Breast epithelium (tissue), 4 donors: ENCODE results near the gene ELK4. TPM values are rescaled to one million over a fixed set of nuclear protein-coding genes. Genes with fewer than 3 reads are reported as not detected.

ENCODE experiments used
- DNase-seq, 2 donors: peaks; one replicate each; pipeline ENCODE4 v3.0.0-alpha.2; 2019; ENCODE audit warnings: low spot score in 2 of 2
- H3K27ac ChIP-seq, 2 donors: fragments of 200-600 bp; sonication (generic) in 1 of 2; one replicate each; pipeline ENCODE4 v1.5.1; 2016 to 2019; ENCODE audit warnings: mild to moderate bottlenecking in 1 of 2
- H3K27me3 ChIP-seq, 2 donors: fragments of 200-600 bp; sonication (generic) in 1 of 2; one replicate each; pipeline versions ENCODE4 v1.5.1 to v1.6.0; 2017 to 2019; ENCODE audit warnings: control low read depth in 1 of 2, mild to moderate bottlenecking in 1 of 2
- H3K36me3 ChIP-seq: fragments of 200-600 bp; one replicate; pipeline ENCODE4 v1.5.1; 2019
- H3K4me1 ChIP-seq, 2 donors: fragments of 200-600 bp; sonication (generic); one replicate each; pipeline ENCODE4 v1.5.1; 2016 to 2019; ENCODE audit warnings: control low read depth in 1 of 2
- H3K4me3 ChIP-seq, 3 donors: fragments of 200-600 bp; sonication (generic); 1 replicate in 2 of 3; 2 replicates in 1 of 3; pipeline ENCODE4 v1.5.1; 2016 to 2019; ENCODE audit warnings: mild to moderate bottlenecking in 3 of 3, moderate library complexity in 2 of 3
- H3K9me3 ChIP-seq, 2 donors: fragments of 200-600 bp; sonication (generic) in 1 of 2; one replicate each; pipeline ENCODE4 v1.5.1; 2016 to 2019; ENCODE audit warnings: control low read depth in 1 of 2
- POLR2A ChIP-seq: fragments of 450-650 bp; IDR thresholded peaks from one replicate; pipeline ENCODE4 v1.6.1; 2016; ENCODE audit warnings: antibody characterized with exemption, mild to moderate bottlenecking, moderate library complexity
- POLR2AphosphoS5 ChIP-seq, 3 donors: sonication (generic); formaldehyde crosslinking; IDR thresholded peaks; one replicate each; pipeline ENCODE4 v1.6.1; 2017; ENCODE audit warnings: antibody characterized with exemption in 3 of 3
- intact Hi-C: fragments of 100-400 bp; cut with DNase I; formaldehyde crosslinking; loops from one replicate; pipeline ENCODE4 v1.15.1; 2023; ENCODE audit warnings: low total_unique reads
- total RNA-seq, 3 donors: library from RNA; depleted of rRNA; stranded (reverse); fragments of >200 nt; gene quantifications; one replicate each; pipeline ENCODE4 v1.1.0, GENCODE V29; 2016
- TF ChIP-seq, protein P1 (sequence below), 3 donors: fragments of 450-650 bp; IDR thresholded peaks; one replicate each; pipeline ENCODE4 v1.5.1; 2016 to 2017; ENCODE audit warnings: antibody characterized with exemption in 3 of 3, mild to moderate bottlenecking in 3 of 3, moderate library complexity in 3 of 3

ELK4 gene
- total RNA-seq, 3 donors from 2014 or later: 22.6 to 32.5 (median 26.5) TPM

DNA sequence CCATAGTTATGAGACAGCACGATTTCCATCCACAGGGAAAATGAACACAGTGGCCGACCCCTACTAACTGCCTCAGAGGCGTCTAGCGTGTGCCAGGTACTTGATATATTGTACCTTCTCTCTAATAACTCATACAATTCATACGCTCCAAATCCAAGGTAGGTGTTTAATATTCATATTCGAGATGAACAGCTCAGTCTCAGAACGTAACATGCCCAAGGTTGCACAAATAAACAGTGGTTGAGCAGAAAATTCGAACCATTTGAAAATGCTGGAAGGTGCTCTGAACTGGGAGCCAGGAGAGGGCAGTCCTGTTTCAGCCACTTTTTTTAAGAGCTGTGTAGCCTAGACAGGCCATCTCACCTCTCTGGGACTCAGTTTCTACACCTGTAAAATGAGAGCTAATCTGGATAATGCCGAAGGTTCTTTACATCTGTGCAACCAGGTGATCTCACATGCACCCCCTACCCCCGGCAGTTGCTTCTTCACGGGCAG lies 40.6 kb upstream of the ELK4 start:
- Histone ChIP-seq H3K4me1 (peaks cover 0 to 6% of the 10 kb centered on the region in 2 donors), H3K27me3 (no peaks in the 10 kb centered on the region), H3K36me3 (no peaks in the 10 kb centered on the region), H3K4me3 (no peak overlapping the region), H3K9me3 (no peaks in the 10 kb centered on the region), H3K27ac (peak overlapping the region; percentile 60 to 77)
- intact Hi-C loops: no loop called here
- TF ChIP-seq POLR2AphosphoS5 (IDR thresholded peaks at IDR 0.05): no peak
- TF ChIP-seq, protein P1, sequence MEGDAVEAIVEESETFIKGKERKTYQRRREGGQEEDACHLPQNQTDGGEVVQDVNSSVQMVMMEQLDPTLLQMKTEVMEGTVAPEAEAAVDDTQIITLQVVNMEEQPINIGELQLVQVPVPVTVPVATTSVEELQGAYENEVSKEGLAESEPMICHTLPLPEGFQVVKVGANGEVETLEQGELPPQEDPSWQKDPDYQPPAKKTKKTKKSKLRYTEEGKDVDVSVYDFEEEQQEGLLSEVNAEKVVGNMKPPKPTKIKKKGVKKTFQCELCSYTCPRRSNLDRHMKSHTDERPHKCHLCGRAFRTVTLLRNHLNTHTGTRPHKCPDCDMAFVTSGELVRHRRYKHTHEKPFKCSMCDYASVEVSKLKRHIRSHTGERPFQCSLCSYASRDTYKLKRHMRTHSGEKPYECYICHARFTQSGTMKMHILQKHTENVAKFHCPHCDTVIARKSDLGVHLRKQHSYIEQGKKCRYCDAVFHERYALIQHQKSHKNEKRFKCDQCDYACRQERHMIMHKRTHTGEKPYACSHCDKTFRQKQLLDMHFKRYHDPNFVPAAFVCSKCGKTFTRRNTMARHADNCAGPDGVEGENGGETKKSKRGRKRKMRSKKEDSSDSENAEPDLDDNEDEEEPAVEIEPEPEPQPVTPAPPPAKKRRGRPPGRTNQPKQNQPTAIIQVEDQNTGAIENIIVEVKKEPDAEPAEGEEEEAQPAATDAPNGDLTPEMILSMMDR (IDR thresholded peaks at IDR 0.05): no peak
- TF ChIP-seq POLR2A: no peak
- DNase-seq: no peak

DNA sequence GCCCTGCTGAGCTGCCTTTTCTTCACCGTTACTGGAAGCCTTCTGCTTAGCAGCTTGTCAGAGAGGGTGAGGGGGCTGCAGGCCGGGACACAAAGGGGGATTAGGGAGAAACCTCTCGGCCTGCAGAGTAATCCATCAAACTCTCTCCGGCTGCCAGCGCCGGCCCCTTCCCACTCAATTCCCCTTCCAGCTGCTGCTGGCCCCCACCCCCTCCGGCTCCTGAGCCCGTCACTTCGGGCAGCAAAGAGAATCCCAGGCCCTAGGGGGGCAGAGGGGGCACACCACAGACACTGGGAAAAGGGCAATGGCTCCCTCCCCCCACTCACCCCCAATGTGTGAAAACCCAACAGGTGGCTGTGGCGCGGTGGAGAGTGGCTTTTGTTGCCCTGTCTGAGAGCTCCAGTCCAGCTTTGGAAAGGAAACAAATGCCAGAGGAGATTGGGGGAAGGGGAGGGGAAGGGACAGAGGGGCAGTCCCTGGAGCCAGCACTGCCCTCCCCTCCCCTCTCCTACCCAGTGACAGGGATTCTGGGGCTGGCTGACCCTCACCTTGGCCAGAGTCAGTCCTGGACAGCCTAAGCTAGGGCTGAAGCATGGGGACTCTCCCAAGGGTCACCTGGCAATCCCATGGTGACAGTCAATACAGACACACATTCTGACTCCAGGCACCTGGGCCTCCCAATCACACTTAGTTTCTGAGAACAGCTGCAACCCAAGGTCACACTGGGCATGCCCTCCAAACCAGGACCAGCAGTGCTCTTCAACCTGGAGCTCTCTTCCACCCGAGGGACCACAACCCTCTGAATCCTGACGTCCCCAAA lies 39.0 kb upstream of the ELK4 start:
- peaks cover 0 to 6% of the 10 kb centered on the region in 2 donors for H3K4me1 ChIP-seq
- DNase-seq: no peak
- H3K9me3 ChIP-seq: no peaks in the 10 kb centered on the region
- H3K36me3 ChIP-seq: no peaks in the 10 kb centered on the region
- TF ChIP-seq POLR2A (no peak), POLR2AphosphoS5 (IDR thresholded peaks at IDR 0.05) (no peak)
- TF ChIP-seq, protein P1 (IDR thresholded peaks at IDR 0.05): no peak
- no peak overlapping the region for H3K4me3 ChIP-seq
- H3K27me3 ChIP-seq: no peaks in the 10 kb centered on the region
- peak overlapping the region in 1 of 2 donors; percentile 32 for H3K27ac ChIP-seq
- intact Hi-C loops: no loop called here

DNA sequence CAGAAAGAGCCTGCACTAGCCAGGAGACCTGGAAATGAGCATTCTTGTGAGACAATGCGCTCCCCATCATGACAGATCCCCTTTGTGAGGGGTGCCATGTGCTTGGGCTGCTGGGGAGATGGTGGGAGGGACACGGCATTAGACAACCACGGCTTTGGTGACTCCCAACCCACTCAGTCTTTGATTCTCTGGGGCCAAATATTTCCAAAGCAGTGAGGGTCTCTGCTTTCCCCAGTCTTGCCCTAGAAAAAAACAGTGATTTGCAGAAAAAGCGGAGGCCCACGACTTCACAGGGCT lies 38.3 kb upstream of the ELK4 start:
- Histone ChIP-seq H3K4me3 (no peak overlapping the region), H3K27ac (no peak overlapping the region), H3K4me1 (peaks cover under 1 to 7% of the 10 kb centered on the region in 2 donors), H3K9me3 (no peaks in the 10 kb centered on the region), H3K36me3 (no peaks in the 10 kb centered on the region), H3K27me3 (no peaks in the 10 kb centered on the region)
- intact Hi-C loops: no loop called here
- TF ChIP-seq, protein P1 (IDR thresholded peaks at IDR 0.05): no peak
- TF ChIP-seq POLR2A (no peak), POLR2AphosphoS5 (IDR thresholded peaks at IDR 0.05) (no peak)
- DNase-seq: no peak

DNA sequence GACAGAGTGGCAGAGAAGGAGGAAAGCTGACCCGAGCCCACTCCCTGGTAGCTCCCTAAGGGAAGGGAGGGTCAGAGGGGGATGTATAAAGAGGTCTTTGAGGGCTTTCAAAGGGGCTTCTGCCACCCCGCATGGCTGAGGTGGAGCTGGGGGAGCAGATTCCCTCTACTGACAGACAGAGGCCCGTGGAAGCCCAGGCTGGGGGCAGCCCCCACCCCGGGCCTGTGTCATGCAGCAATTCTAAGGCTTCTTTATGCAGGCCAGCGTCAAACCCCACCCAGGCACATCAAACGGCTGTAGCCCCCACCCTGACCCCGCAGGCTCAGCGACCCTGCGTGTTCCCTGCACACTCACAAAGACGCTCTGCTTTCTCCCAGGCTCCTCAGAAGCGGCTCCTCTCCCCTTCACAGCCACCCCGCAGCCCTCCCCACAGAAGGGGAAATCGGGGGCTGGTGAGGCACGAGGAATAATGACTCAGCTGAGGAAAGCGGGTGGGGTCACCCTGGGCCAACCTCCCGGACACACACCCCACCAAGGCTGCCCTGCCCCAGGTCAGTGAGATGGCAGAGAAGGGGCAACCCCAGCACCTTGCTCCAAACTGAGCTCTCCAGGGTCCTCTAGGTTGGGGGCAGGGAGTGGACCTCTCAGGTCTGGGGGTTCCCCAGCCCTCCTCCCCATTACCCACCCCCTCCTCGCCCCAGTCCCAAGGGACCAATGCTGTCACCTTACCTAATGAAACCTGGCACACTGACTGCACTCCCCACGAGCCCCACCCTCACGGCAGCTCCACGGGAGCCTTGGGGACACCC lies 37.7 kb upstream of the ELK4 start:
- intact Hi-C loops: no loop called here
- peaks cover 3 to 13% of the 10 kb centered on the region in 2 donors for H3K4me1 ChIP-seq
- TF ChIP-seq POLR2AphosphoS5 (IDR thresholded peaks at IDR 0.05): no peak
- no peak for TF ChIP-seq POLR2A
- TF ChIP-seq, protein P1 (IDR thresholded peaks at IDR 0.05): no peak

DNA sequence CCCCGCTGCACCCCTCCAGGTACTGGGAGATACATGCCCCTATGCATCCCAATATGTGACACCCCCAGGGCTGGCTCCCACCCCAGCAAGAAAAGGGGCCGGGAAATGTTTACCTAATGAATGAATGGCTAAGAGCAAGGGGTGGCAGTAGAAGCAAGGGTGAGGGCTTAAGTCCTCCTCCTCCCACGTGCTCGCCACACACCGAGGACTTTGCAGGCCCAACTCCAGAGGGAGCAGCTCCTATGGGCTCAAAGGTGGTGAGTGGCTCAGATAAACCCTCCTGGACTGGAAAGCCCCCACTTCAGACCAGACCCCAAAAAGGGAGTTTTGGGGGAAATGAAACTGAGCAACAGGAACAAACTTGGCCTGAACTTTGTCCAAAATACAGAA lies 37.1 kb upstream of the ELK4 start:
- intact Hi-C loops: no loop called here
- Histone ChIP-seq H3K27ac (no peak overlapping the region), H3K36me3 (no peaks in the 10 kb centered on the region), H3K4me3 (no peak overlapping the region), H3K4me1 (peaks cover 3 to 14% of the 10 kb centered on the region in 2 donors), H3K27me3 (no peaks in the 10 kb centered on the region), H3K9me3 (no peaks in the 10 kb centered on the region)
- no peak for DNase-seq
- TF ChIP-seq POLR2A (no peak), POLR2AphosphoS5 (IDR thresholded peaks at IDR 0.05) (no peak)
- TF ChIP-seq, protein P1 (IDR thresholded peaks at IDR 0.05): no peak

More for the DNA sequence above, 37.7 kb upstream of the ELK4 start:
- Histone ChIP-seq H3K9me3 (no peaks in the 10 kb centered on the region), H3K27me3 (no peaks in the 10 kb centered on the region), H3K27ac (no peak overlapping the region), H3K4me3 (no peak overlapping the region), H3K36me3 (no peaks in the 10 kb centered on the region)
- DNase-seq: no peak
